Adipose tissue (tissue), 3 donors: ENCODE measurements around the gene PMPCA. TPM values are rescaled to one million over a fixed set of nuclear protein-coding genes. Genes with fewer than 3 reads are reported as not detected.
"Not testable (repeated sequence)": the region's sequence is repeated elsewhere in the genome, so short reads cannot be mapped to it uniquely, and the experiment has no call there.

Experiments used
- H3K27ac ChIP-seq: one replicate; pipeline ENCODE4 v1.5.1; 2013; ENCODE audit warnings: low read depth, low read length
- WGBS, 3 donors: extraction: QIAGEN DNeasy Blood & Tissue Kit; methylation state at CpG; one replicate each; pipeline ENCODE4 v1.1.7; 2013; 5-methylcytosine and 5-hydroxymethylcytosine counted together
- polyA plus RNA-seq, 3 donors: library from polyadenylated mRNA; stranded (reverse); fragments of 200-250 nt; gene quantifications; one replicate each; pipeline ENCODE4 v1.2.3, GENCODE V29; 2013
- donor health status: healthy with polysubstance abuse.
- donor health status: Bipolar disorder and iron deficiency.
- donor health status: healthy.

The PMPCA gene
- polyA plus RNA-seq, 3 donors, result 22.1 to 63.6 (median 22.9) TPM

- H3K27ac ChIP-seq, result no peak overlapping the region
- WGBS, 3 donors, result 82 to 90% (median 86%) methylated on average over 32 of the region's 32 CpGs
Observed at GRCh38 chr9:136403915-136404800, 6.3 kb upstream of the PMPCA start.

DNA sequence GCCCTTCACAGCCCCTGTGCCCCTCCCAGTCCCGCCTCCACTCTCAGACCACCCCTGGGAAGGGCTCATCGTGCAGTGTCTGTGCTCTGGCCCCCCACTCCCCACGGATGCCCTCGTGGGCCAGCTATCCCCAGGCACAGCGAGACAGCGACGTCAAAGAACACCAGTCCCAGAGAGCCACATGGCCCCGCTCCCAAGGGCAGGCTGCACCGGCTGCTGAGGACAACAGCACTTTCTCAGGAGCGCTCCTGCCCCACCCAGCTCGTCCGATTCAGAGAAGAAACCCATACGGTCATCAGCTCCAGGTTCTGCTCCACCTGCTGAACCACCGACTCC is 5.7 kb upstream of the PMPCA start:
- 87 to 92% (median 91%) methylated on average over 14 of the region's 14 CpGs for WGBS, 3 donors
- no peak overlapping the region for H3K27ac ChIP-seq

DNA sequence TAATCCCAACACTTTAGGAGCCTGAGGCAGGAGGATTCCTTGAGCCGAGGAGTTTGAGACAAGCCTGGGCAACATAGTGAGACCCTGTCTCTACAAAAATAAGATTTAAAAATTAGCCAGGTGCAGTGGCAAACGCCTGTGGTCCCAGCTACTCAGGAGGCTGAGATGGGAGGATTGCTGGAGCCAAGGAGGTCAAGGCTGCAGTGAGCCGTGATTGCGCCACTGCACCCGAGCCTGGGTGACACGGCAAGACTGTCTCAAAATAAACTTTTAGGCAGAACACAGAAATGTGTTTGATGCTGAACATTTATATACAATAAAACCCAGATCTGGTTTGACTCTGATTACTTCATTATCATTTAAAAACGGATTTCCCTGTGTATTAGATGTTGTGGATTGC is 5.0 kb upstream of the PMPCA start:
- 82 to 87% (median 86%) methylated on average over 7 of the region's 7 CpGs for WGBS, 3 donors
- H3K27ac ChIP-seq, result no peak overlapping the region

- not testable (repeated sequence) for H3K27ac ChIP-seq
- WGBS, 3 donors, result 91 to 93% (median 93%) methylated on average over 10 of the region's 10 CpGs
Observed at GRCh38 chr9:136405904-136406303, 4.6 kb upstream of the PMPCA start.

DNA sequence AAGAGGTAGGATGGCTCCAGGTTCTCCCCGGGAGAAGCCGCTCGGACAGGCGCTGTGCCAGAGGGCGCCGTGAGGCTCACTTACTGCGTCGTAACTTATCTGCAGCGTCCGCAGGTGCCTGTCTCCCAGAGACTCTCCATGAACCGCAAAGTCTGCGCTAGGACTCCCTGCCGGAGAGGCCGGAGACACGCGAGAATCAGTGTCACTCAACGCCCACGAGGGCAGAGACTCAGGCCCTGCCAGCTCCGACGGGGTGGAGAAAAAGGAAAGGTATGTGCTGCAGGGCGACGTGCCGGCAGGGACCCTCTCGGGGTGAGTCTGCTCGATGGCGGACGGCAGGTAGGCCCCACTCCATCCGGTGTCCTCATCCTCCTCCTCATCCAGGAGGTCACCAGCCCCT is 3.4 kb upstream of the PMPCA start:
- H3K27ac ChIP-seq, result not testable (repeated sequence)
- WGBS, 3 donors, result 91 to 94% (median 93%) methylated on average over 28 of the region's 28 CpGs

- 86 to 89% (median 87%) methylated on average over 7 of the region's 7 CpGs for WGBS, 3 donors
- H3K27ac ChIP-seq, result no peak overlapping the region
Observed at GRCh38 chr9:136407911-136408310, 2.5 kb upstream of the PMPCA start.

- WGBS, 3 donors, result 8 to 11% (median 9%) methylated on average over 64 to 71 of the region's 71 CpGs
- no peak overlapping the region for H3K27ac ChIP-seq
Observed at GRCh38 chr9:136409557-136410455, 652 bp upstream of the PMPCA start.

- 21 to 49% (median 48%) methylated on average over 4 of the region's 4 CpGs for WGBS, 3 donors
- H3K27ac ChIP-seq, result no peak overlapping the region
Observed at GRCh38 chr9:136411378-136411777, 920 bp downstream of the PMPCA start.

DNA sequence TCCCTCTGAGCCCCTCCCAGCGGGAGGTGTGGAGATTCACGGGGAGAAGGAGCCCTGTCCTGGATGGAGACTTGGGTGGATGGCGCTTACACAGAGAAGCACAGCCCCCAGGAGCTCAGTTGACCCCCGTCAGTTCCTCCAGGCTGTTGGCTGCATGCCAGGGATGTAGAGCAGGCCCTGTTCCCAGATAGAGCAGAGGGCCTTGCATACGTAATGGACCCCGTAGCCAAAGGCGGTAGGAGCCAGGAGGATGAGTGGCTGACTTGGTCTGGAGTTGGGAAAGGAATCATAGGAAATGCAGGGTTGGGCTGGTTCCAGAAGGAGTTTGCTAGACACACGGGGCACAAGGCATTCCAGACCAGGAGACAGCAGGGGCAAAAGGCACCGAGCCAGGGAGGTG is 2.5 kb downstream of the PMPCA start:
- H3K27ac ChIP-seq, result no peak overlapping the region
- 66 to 73% (median 69%) methylated on average over 9 of the region's 9 CpGs for whole genome bisulfite sequencing, 3 donors

DNA sequence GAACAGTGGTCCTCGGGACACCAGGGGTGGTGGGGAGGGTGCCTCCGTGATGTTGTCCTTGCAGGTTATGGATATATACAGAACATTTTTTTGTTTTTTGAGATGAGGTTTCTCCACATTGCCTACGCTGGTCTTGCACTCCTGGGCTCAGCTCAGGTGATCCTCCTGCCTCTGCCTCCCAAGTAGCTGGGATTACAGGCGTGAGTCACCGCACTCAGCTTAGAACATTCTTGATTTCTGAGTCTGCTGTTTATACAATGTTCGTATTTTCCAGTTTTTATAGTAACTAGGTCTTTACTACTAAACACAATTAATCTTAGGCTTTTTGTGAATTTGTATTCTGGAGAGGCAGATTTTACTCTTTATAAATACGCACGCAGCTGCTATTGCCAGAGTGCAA is 6.0 kb downstream of the PMPCA start:
- H3K27ac ChIP-seq, result no peak overlapping the region
- 96 to 98% (median 96%) methylated on average over 8 of the region's 8 CpGs for WGBS, 3 donors

- WGBS, 3 donors, result 88 to 94% (median 92%) methylated on average over 19 of the region's 19 CpGs
Observed at GRCh38 chr9:136416914-136417313, 6.5 kb downstream of the PMPCA start.

DNA sequence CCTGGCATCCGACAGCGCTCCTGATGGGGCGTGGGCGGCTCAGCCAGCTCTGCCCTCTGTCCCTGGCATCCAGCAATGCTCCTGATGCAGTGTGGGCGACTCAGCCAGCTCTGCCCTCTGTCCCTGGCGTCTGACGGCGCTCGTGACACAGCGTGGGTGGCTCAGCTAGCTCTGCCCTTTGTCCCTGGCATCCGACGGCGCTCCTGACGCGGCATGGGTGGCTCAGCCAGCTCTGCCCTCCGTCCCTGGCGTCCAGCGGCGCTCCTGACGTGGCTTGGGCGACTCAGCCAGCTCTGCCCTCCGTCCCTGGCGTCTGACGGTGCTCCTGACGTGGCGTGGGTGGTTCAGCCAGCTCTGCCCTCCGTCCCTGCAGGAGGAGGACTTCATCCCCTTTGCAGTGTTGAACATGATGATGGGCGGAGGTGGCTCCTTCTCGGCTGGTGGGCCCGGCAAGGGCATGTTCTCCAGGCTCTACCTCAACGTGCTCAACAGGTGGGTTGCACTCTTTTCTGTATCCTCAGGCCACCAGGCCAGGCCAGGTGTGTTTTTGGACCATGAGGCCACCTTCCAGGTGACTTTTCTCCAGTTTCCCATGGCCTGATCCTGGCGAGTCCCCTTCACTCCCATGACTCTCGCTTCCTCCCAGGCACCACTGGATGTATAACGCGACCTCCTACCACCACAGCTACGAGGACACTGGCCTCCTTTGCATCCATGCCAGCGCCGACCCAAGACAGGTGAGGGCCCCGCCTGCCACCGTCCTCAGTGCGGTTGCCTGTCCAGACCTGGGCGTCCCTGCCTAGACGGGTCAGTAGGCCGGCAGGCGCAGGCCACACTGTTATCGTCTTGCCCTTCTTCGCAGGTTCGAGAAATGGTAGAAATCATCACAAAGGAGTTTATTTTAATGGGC is 8.0 kb downstream of the PMPCA start:
- 92 to 95% (median 95%) methylated on average over 48 of the region's 48 CpGs for WGBS, 3 donors
- no peak overlapping the region for H3K27ac ChIP-seq

More at GRCh38 chr9:136416914-136417313, 6.5 kb downstream of the PMPCA start:
- H3K27ac ChIP-seq, result no peak overlapping the region

- no peak overlapping the region for H3K27ac ChIP-seq
- WGBS, 3 donors, result 87 to 93% (median 92%) methylated on average over 12 of the region's 12 CpGs
Observed at GRCh38 chr9:136419092-136419420, 8.6 kb downstream of the PMPCA start.

GRCh38 chr9:136421791-136422190 is 11.3 kb downstream of the PMPCA start:
- no peak overlapping the region for H3K27ac ChIP-seq
- WGBS, 3 donors, result 89 to 97% (median 93%) methylated on average over 20 to 21 of the region's 21 CpGs

GRCh38 chr9:136422876-136423275 is 12.4 kb downstream of the PMPCA start:
- no peak overlapping the region for H3K27ac ChIP-seq
- 93 to 96% (median 93%) methylated on average over 26 of the region's 26 CpGs for WGBS, 3 donors

- H3K27ac ChIP-seq, result no peak overlapping the region
- WGBS, 3 donors, result 93 to 97% (median 95%) methylated on average over 43 of the region's 43 CpGs
Observed at GRCh38 chr9:136423432-136424146, 13.1 kb downstream of the PMPCA start.

DNA sequence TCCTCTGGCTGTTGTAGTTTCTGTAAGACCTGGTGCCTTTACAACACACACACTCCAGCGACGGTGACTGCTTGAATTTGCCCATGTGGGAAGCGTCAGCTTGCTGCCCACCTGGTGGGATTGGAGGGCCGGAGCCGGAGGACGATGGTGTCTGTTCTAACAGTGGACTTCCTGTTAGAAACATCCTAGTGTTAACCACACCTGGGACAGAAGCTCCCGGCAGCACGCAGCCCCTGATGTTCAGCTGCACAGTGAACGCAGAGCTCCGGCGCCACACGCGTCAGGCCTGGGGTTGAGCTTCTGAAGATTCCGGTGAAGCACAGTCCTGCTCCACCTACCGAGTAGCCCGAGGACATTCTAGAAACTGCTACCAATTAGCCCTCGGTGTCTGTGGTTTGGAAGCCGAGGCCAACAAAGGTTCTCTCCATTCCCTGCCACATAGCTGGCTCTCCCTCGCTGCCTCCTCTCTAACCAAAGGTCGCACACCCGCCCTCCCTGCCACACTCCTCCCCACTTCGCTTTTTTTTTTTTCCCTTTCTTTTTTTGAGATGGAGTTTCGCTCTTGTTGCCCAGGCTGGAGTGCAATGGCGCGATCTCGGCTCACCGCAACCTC is 14.4 kb downstream of the PMPCA start:
- 83 to 91% (median 88%) methylated on average over 27 of the region's 27 CpGs for WGBS, 3 donors
- H3K27ac ChIP-seq, result no peak overlapping the region
